H1 (cell line): ENCODE results near the gene DNAJB11.

Experiments
- CBX5 ChIP-seq: fragments of 300-800, 300-1000 bp; sonication (generic); IDR thresholded peaks from 2 replicates; pipeline ENCODE4 v1.7.1; 2016; ENCODE audit warnings: antibody characterized with exemption, low read length, low read depth
- CEBPB ChIP-seq: IDR thresholded peaks from 2 replicates; pipeline ENCODE4 v1.6.1; 2012; ENCODE audit warnings: low read depth, low read length
- CHD7 ChIP-seq: fragments of 300-600 bp; sonication (generic); IDR thresholded peaks from 2 replicates; pipeline ENCODE4 v1.7.1; 2012; ENCODE audit warnings: low read length, moderate library complexity, mild to moderate bottlenecking, inconsistent platforms; ENCODE audit not compliant: insufficient replicate concordance
- CTCF ChIP-seq, 3 experiments: IDR thresholded peaks; 1 replicate in 2 of 3; 2 replicates in 1 of 3; pipeline versions ENCODE4 v1.5.1 to v1.6.1; 2011; ENCODE audit warnings: low read length in 3 of 3, mild to moderate bottlenecking in 3 of 3, inconsistent platforms in 2 of 3, low read depth in 1 of 3, moderate library complexity in 1 of 3; ENCODE audit not compliant: insufficient read depth in 1 of 3; ENCODE audit errors: control extremely low read depth in 1 of 3
- EP300 ChIP-seq, 2 experiments: IDR thresholded peaks; 1 replicate in 1 of 2; 2 replicates in 1 of 2; pipeline ENCODE4 v1.6.1; 2011 to 2012; ENCODE audit warnings: low read depth in 2 of 2, low read length in 2 of 2, mild to moderate bottlenecking in 2 of 2, borderline replicate concordance in 1 of 2, inconsistent platforms in 1 of 2, moderate library complexity in 1 of 2
- EZH2 ChIP-seq: fragments of 200-600 bp; sonication (generic); IDR thresholded peaks from 2 replicates; pipeline ENCODE4 v1.7.1; 2012; ENCODE audit warnings: low read depth, mild to moderate bottlenecking, moderate library complexity, low read length, inconsistent platforms; ENCODE audit not compliant: severe bottlenecking
- JUN ChIP-seq: IDR thresholded peaks from 2 replicates; pipeline ENCODE4 v1.6.1; 2011; ENCODE audit warnings: low read depth, mild to moderate bottlenecking, improper control_type of control experiment, low read length
- KDM5A ChIP-seq: fragments of 200-600 bp; IDR thresholded peaks from 2 replicates; pipeline ENCODE4 v1.7.1; 2012; ENCODE audit warnings: mild to moderate bottlenecking, low read length, inconsistent platforms, mixed read lengths
- MAX ChIP-seq: IDR thresholded peaks from 2 replicates; pipeline ENCODE4 v1.6.1; 2012; ENCODE audit warnings: inconsistent platforms
- NANOG ChIP-seq: IDR thresholded peaks from 2 replicates; pipeline ENCODE4 v1.6.1; 2011; ENCODE audit warnings: low read length, low read depth, mild to moderate bottlenecking, inconsistent platforms; ENCODE audit not compliant: insufficient read depth, poor library complexity, severe bottlenecking
- POLR2A ChIP-seq, 2 experiments: IDR thresholded peaks; 1 replicate in 1 of 2; 2 replicates in 1 of 2; pipeline ENCODE4 v1.6.1; 2011; ENCODE audit warnings: low read depth in 2 of 2, low read length in 2 of 2, mild to moderate bottlenecking in 2 of 2; ENCODE audit errors: control extremely low read depth in 1 of 2
- POLR2AphosphoS5 ChIP-seq: IDR thresholded peaks from 2 replicates; pipeline ENCODE4 v1.6.1; 2011; ENCODE audit warnings: low read depth, low read length
- RNF2 ChIP-seq: fragments of 200-900, 300-1000 bp; sonication (generic); IDR thresholded peaks from 2 replicates; pipeline ENCODE4 v1.7.1; 2016; ENCODE audit warnings: borderline replicate concordance, low read depth, mild to moderate bottlenecking, antibody characterized with exemption, low read length; ENCODE audit not compliant: poor library complexity, severe bottlenecking; ENCODE audit errors: missing control alignments
- SP2 ChIP-seq: IDR thresholded peaks from 2 replicates; pipeline ENCODE4 v1.6.1; 2012; ENCODE audit warnings: mild to moderate bottlenecking, low read length, inconsistent platforms

- no peak for TF ChIP-seq POLR2A (IDR thresholded peaks at IDR 0.05; ENCODE audit: control extremely low read depth in 1 of 2, low read depth in 2 of 2, low read length in 2 of 2)
- no peak for TF ChIP-seq RNF2
- no peak for TF ChIP-seq EZH2
- TF ChIP-seq KDM5A = no peak
- no peak for TF ChIP-seq CTCF (IDR thresholded peaks at IDR 0.05; ENCODE audit: control extremely low read depth in 1 of 3, insufficient read depth in 1 of 3, low read depth in 1 of 3, low read length in 3 of 3)
- no peak for TF ChIP-seq CEBPB
- TF ChIP-seq MAX = no peak
- TF ChIP-seq POLR2AphosphoS5 = no peak
- no peak for TF ChIP-seq EP300 (IDR thresholded peaks at IDR 0.05; ENCODE audit: borderline replicate concordance in 1 of 2, low read depth in 2 of 2, low read length in 2 of 2)
- TF ChIP-seq SP2 = no peak
- no peak for TF ChIP-seq CBX5
- no peak for TF ChIP-seq CHD7
- no peak for TF ChIP-seq JUN
- no peak for TF ChIP-seq NANOG
Observed at GRCh38 chr3:186520957-186521842, 49.3 kb upstream of the DNAJB11 start.
